Effector memory CD4-positive, alpha-beta T cell (primary cell): ENCODE measurements around the gene APP.

Source experiments
- DNase-seq, 3 donors: peaks; one replicate each; pipeline ENCODE4 v3.0.0-alpha.2; 2020
- H3K27ac ChIP-seq: 2 replicates; pipeline ENCODE4 v1.7.0; 2013; ENCODE audit warnings: mild to moderate bottlenecking, low read length, moderate library complexity; ENCODE audit not compliant: insufficient read depth, poor library complexity, severe bottlenecking
- H3K27me3 ChIP-seq: replicated peaks from 2 replicates; pipeline ENCODE4 v1.7.0; 2013; ENCODE audit warnings: mild to moderate bottlenecking, low read length; ENCODE audit not compliant: insufficient read depth, control insufficient read depth, poor library complexity, severe bottlenecking
- H3K36me3 ChIP-seq: 2 replicates; pipeline ENCODE4 v1.7.0; 2013; ENCODE audit warnings: mild to moderate bottlenecking, low read length, moderate library complexity; ENCODE audit not compliant: control insufficient read depth, insufficient read depth
- H3K4me1 ChIP-seq: 2 replicates; pipeline ENCODE4 v1.7.0; 2013; ENCODE audit warnings: low read length, mild to moderate bottlenecking; ENCODE audit not compliant: control insufficient read depth, insufficient read depth, poor library complexity, severe bottlenecking
- H3K4me3 ChIP-seq: 2 replicates; pipeline ENCODE4 v1.7.0; 2013; ENCODE audit warnings: low read length, low read depth, mild to moderate bottlenecking; ENCODE audit not compliant: insufficient read depth, poor library complexity, severe bottlenecking
- H3K9me3 ChIP-seq: 2 replicates; pipeline ENCODE4 v1.7.0; 2013; ENCODE audit warnings: mild to moderate bottlenecking, low read length, moderate library complexity; ENCODE audit not compliant: control insufficient read depth

Gene APP

GRCh38 chr21:26120828-26121227 lies 49.7 kb downstream of the APP start:
- no peak overlapping the region for H3K4me3 ChIP-seq
- H3K36me3 ChIP-seq, result no peaks in the 10 kb centered on the region
- DNase-seq, result no peak
- H3K27me3 ChIP-seq, result no peaks in the 10 kb centered on the region
- no peak overlapping the region for H3K27ac ChIP-seq
- no peaks in the 10 kb centered on the region for H3K4me1 ChIP-seq
- no peaks in the 10 kb centered on the region for H3K9me3 ChIP-seq

GRCh38 chr21:26119906-26120305 lies 50.7 kb downstream of the APP start:
- no peak overlapping the region for H3K27ac ChIP-seq
- H3K4me3 ChIP-seq, result no peak overlapping the region
- H3K4me1 ChIP-seq, result no peaks in the 10 kb centered on the region
- DNase-seq, result no peak
- H3K27me3 ChIP-seq, result no peaks in the 10 kb centered on the region
- H3K36me3 ChIP-seq, result no peaks in the 10 kb centered on the region
- no peaks in the 10 kb centered on the region for H3K9me3 ChIP-seq

- H3K27ac ChIP-seq, result no peak overlapping the region
- DNase-seq, result no peak
- H3K27me3 ChIP-seq, result no peaks in the 10 kb centered on the region
- no peak overlapping the region for H3K4me3 ChIP-seq
- no peaks in the 10 kb centered on the region for H3K4me1 ChIP-seq
- H3K36me3 ChIP-seq, result no peaks in the 10 kb centered on the region
- H3K9me3 ChIP-seq, result no peaks in the 10 kb centered on the region
These were observed 51.5 kb downstream of the APP start for GRCh38 chr21:26118938-26119540.

GRCh38 chr21:26117972-26118367 lies 52.6 kb downstream of the APP start:
- no peak for DNase-seq
- H3K27ac ChIP-seq, result no peak overlapping the region
- no peaks in the 10 kb centered on the region for H3K9me3 ChIP-seq
- H3K27me3 ChIP-seq, result no peaks in the 10 kb centered on the region
- H3K4me3 ChIP-seq, result no peak overlapping the region
- no peaks in the 10 kb centered on the region for H3K36me3 ChIP-seq
- H3K4me1 ChIP-seq, result no peaks in the 10 kb centered on the region

- no peak for DNase-seq
- H3K36me3 ChIP-seq, result no peaks in the 10 kb centered on the region
- H3K9me3 ChIP-seq, result no peaks in the 10 kb centered on the region
- no peaks in the 10 kb centered on the region for H3K27me3 ChIP-seq
- H3K27ac ChIP-seq, result no peak overlapping the region
- no peaks in the 10 kb centered on the region for H3K4me1 ChIP-seq
- H3K4me3 ChIP-seq, result no peak overlapping the region
These were observed 53.1 kb downstream of the APP start for GRCh38 chr21:26117324-26117971.

- Histone ChIP-seq H3K4me3 (no peak overlapping the region), H3K27me3 (no peaks in the 10 kb centered on the region), H3K36me3 (no peaks in the 10 kb centered on the region), H3K4me1 (no peaks in the 10 kb centered on the region), H3K9me3 (no peaks in the 10 kb centered on the region), H3K27ac (no peak overlapping the region)
- DNase-seq, result no peak
These were observed 54.0 kb downstream of the APP start for GRCh38 chr21:26116456-26117011.

- Histone ChIP-seq H3K27me3 (no peaks in the 10 kb centered on the region), H3K27ac (no peak overlapping the region), H3K36me3 (no peaks in the 10 kb centered on the region), H3K4me3 (no peak overlapping the region), H3K9me3 (no peaks in the 10 kb centered on the region), H3K4me1 (no peaks in the 10 kb centered on the region)
- no peak for DNase-seq
These were observed 54.7 kb downstream of the APP start for GRCh38 chr21:26115899-26116298.

GRCh38 chr21:26115305-26115704 lies 55.3 kb downstream of the APP start:
- DNase-seq, result no peak
- Histone ChIP-seq H3K36me3 (no peaks in the 10 kb centered on the region), H3K4me3 (no peak overlapping the region), H3K27me3 (no peaks in the 10 kb centered on the region), H3K27ac (no peak overlapping the region), H3K4me1 (no peaks in the 10 kb centered on the region), H3K9me3 (no peaks in the 10 kb centered on the region)

GRCh38 chr21:26112975-26113374 lies 57.6 kb downstream of the APP start:
- H3K36me3 ChIP-seq, result no peaks in the 10 kb centered on the region
- DNase-seq, result no peak
- no peaks in the 10 kb centered on the region for H3K27me3 ChIP-seq
- no peak overlapping the region for H3K27ac ChIP-seq
- no peaks in the 10 kb centered on the region for H3K4me1 ChIP-seq
- H3K4me3 ChIP-seq, result no peak overlapping the region
- H3K9me3 ChIP-seq, result no peaks in the 10 kb centered on the region

- Histone ChIP-seq H3K4me1 (no peaks in the 10 kb centered on the region), H3K36me3 (no peaks in the 10 kb centered on the region), H3K27ac (no peak overlapping the region), H3K4me3 (no peak overlapping the region), H3K9me3 (no peaks in the 10 kb centered on the region), H3K27me3 (no peaks in the 10 kb centered on the region)
- no peak for DNase-seq
These were observed 58.3 kb downstream of the APP start for GRCh38 chr21:26112127-26112742.
